NCI-H128 (cell line): ENCODE measurements around the gene SORCS2.

Experiments used
- DNase-seq: peaks from one replicate; lab custom pipeline; 2025; ENCODE audit not compliant: unreplicated experiment; lab: John Stamatoyannopoulos, UW

Gene SORCS2

GRCh38 chr4:7262134-7262533 is 69.8 kb downstream of the SORCS2 start:
- DNase-seq = no peak

GRCh38 chr4:7263166-7263565 is 70.8 kb downstream of the SORCS2 start:
- no peak for DNase-seq

GRCh38 chr4:7264694-7265093 is 72.4 kb downstream of the SORCS2 start:
- no peak for DNase-seq

GRCh38 chr4:7266525-7267292 is 74.4 kb downstream of the SORCS2 start:
- DNase-seq = no peak

- DNase-seq = no peak
Measured at GRCh38 chr4:7267829-7268228, 75.5 kb downstream of the SORCS2 start.

GRCh38 chr4:7268941-7269340 is 76.6 kb downstream of the SORCS2 start:
- no peak for DNase-seq

GRCh38 chr4:7270121-7270520 is 77.8 kb downstream of the SORCS2 start:
- DNase-seq = no peak

GRCh38 chr4:7272404-7272803 is 80.1 kb downstream of the SORCS2 start:
- DNase-seq = no peak

- no peak for DNase-seq
Measured at GRCh38 chr4:7273738-7274297, 81.5 kb downstream of the SORCS2 start.

GRCh38 chr4:7275067-7275466 is 82.7 kb downstream of the SORCS2 start:
- DNase-seq = no peak

GRCh38 chr4:7275490-7276154 is 83.3 kb downstream of the SORCS2 start:
- no peak for DNase-seq

- no peak for DNase-seq
Measured at GRCh38 chr4:7276515-7276914, 84.2 kb downstream of the SORCS2 start.

GRCh38 chr4:7278071-7278765 is 85.9 kb downstream of the SORCS2 start:
- no peak for DNase-seq

- no peak for DNase-seq
Measured at GRCh38 chr4:7278981-7279380, 86.6 kb downstream of the SORCS2 start.

- DNase-seq = no peak
Measured at GRCh38 chr4:7279902-7280301, 87.6 kb downstream of the SORCS2 start.

GRCh38 chr4:7280926-7281690 is 88.8 kb downstream of the SORCS2 start:
- no peak for DNase-seq

GRCh38 chr4:7281691-7282665 is 89.6 kb downstream of the SORCS2 start:
- no peak for DNase-seq

GRCh38 chr4:7282786-7283440 is 90.6 kb downstream of the SORCS2 start:
- DNase-seq = no peak
